ENCODE measurements around the gene RBMS1.

RBMS1 gene

DNA sequence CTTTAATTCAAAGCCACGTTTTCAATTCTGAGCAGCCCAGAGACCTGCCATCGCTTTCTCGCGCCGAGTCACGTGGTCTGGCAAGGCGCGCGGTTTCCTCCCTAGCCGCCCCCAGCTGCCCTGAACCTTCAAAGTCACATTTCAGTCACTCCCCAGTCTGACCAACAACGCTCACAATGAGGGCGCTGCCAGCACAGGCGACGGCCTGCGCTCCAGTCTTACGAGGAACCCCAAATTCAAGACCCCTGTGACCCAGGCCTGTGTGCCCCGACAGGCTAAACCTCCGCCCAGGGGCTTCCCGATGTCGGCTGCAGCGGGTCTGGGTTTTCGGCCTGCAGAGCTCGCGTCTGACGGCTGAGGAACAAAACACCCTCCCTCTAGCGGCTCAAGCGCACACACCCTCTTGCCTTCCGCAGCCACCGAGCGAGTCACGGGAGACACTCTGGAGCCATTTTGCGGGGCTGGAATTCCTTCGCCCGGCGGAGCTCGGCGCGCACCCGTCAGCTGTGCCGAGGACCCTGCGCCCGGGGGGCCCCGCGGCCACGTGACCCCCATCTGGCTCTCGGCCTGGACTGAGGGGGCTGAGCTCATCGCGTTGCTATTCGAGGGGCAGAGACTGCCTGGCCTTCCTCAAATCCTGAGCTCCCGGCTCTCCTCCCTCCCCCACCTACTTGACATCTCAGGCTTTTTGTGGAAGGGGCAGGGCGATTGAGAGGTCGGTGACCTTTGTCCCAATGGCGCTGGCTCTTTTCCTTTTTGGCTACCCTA is 223.6 kb downstream of the RBMS1 start:
- DNase-seq, result peak; percentile 91

- no peak for DNase-seq
These were observed 224.2 kb downstream of the RBMS1 start for GRCh38 chr2:160269365-160269764.

GRCh38 chr2:160268151-160268781 is 225.3 kb downstream of the RBMS1 start:
- no peak for DNase-seq

- DNase-seq, result no peak
These were observed 225.9 kb downstream of the RBMS1 start for GRCh38 chr2:160267692-160268091.

- DNase-seq, result no peak
These were observed 226.6 kb downstream of the RBMS1 start for GRCh38 chr2:160267022-160267421.

GRCh38 chr2:160266037-160266551 is 227.5 kb downstream of the RBMS1 start:
- no peak for DNase-seq

DNA sequence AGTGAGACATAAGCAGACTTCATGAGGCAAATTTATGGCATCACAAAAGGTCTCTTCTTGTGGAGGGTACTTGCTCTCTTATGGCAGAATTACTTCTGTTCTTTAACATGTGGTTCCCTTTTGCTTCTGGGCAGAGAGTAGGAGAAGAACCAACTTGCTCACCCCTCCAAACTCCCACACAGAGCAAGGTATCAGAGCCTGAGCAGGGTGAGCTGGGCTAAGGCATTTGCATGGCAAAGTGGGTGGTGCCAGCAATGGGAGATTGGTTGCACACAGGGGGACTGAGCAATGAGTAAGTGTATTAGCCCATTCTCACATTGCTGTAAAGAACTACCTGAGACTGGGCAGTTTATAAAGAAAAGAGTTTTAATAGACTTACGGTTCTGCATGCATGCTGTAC is 229.3 kb downstream of the RBMS1 start:
- DNase-seq, result no peak

DNA sequence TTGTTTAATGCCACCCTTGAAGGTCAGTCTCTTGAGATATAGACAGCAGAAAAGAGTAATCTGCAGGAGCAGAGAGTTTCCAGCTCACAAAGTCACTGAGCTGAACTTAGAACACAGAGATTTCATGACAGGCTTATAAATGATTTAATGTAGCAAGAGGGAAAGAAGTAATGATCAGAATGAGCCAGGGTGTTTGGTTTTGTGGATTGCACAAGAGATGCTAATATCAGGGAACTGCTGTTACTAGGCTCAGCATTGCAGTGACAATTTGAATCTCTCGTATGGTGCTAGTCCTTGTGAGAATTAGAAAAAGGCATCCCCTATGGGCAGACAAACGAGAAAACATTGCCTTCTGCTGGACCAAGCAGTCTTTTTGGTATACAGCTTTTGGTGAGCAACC is 231.9 kb downstream of the RBMS1 start:
- no peak for DNase-seq

DNA sequence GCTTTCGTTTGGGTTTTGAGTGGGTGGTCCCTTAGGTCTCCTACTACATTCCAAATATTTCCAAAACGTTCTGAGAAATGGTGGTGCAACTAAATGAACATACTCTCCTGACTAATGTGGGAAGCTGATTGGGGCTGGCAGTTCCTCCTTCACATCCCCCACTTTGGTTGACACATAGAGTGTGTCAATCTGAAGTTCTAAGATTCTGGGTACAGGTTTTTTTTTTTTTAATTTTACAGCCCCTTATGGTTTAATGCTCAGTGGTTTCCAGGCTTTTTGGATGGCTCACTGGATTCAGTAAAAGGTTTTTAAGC is 235.2 kb downstream of the RBMS1 start:
- no peak for DNase-seq

- DNase-seq, result no peak
These were observed 235.7 kb downstream of the RBMS1 start for GRCh38 chr2:160257743-160258491.

- no peak for DNase-seq
These were observed 236.4 kb downstream of the RBMS1 start for GRCh38 chr2:160257041-160257742.

- no peak for DNase-seq
These were observed 237.1 kb downstream of the RBMS1 start for GRCh38 chr2:160256507-160256906.

- no peak for DNase-seq
These were observed 238.2 kb downstream of the RBMS1 start for GRCh38 chr2:160255408-160255807.

DNA sequence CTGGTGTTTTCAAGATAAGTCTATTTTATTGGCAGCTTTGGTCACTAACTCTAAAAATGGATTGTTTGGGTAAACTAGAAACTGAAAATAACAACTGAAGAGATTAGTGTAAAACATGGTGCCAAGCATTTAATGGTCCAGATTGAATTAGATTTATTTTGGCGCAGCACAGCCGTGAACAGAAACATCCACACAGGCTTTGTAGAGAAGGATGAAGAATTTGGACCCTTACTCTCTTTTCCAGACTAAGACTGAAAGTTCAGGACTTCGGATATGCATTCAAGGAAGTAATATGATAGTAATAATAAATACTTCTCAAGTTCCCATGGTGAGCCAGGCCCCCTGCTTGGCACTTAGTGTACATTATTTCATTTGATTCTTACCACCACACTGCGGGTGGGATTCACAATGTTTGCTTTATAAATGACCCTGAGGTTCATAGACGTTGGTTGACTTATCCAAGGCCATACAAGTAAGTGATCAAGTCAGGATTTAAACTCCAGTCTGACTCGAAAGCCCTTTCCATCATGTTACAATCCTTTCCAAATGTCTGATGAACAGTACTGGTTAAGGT is 239.3 kb downstream of the RBMS1 start:
- DNase-seq, result no peak

DNA sequence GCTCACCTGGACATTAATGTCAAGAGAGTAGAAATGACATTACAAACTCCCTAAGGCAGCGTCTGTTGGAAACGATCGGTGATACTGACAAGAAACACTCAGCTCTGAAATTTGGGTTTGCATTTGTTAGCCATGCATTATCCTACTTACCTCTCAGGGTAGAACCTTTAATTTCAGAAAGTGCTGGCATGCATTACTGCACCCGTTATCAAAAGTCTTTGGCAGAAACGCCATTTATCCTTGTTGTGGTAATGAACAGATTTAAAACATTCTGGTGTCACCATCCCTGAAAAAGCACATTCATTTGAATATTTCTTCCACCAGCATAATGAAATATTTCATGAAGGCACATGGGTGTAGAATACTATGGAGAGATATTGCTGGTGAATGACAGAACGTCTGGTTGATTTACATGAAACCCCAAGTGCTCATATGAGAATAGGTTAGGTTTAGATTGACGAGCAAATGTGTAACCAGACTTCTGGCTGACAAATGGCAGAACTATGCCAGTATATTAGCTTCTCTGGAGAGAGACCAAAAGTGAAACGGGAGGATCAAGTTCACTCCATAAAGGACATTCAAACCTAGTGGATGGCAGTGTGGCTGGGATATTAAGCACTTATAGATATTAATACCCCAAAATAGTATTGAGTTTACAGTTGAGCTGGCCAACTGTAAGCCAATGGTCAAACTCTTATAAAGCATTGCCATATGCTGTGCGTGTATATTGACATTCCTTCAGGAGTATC is 240.0 kb downstream of the RBMS1 start:
- no peak for DNase-seq

DNA sequence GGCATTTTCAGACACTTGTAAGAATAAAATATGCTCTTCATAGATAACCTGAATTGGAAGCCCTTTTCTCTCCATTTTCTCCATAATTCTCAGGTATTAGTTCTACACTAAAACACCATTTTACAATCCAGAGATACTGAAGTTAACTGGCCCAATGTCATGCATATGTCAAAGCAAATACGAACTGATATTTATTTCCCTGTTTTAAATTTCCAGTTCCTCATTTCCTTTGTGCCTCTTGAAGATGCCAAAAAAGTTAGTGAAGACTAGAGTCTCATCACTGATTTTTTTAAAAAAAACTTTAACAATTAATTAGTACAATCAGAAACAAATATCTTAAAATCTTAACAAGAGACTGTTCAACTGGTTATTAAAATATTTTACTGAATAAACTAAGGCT is 240.7 kb downstream of the RBMS1 start:
- no peak for DNase-seq

DNA sequence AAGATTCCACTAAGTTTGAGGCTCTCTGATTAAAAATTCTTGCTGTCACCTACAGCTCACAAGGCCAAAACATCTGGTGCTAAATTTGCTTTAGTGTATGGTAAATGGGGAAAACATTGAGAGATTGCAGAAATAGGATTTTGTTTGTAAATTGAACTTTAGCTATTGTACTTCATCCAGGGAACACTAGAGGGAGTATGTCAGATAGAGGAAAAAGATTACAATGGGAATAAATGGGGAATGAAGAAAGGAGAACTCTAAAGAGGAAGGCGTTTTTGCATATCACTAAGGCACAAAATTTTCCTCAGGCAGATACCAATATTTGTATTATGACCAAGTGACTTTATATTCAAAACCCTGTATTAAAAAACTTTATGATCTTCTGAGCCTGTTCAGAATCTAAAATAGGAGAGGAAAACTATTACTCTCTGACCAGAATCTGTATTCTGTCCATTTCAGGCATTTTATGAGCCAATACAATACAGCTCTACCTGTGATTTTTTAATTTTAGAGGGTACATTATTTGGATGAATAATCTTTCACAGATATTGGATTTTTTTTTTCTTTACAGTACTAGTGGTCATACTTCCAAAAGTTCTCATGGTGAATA is 241.2 kb downstream of the RBMS1 start:
- DNase-seq, result peak; percentile 64

- DNase-seq, result no peak
These were observed 242.0 kb downstream of the RBMS1 start for GRCh38 chr2:160251569-160251968.

GRCh38 chr2:160249876-160250275 is 243.7 kb downstream of the RBMS1 start:
- no peak for DNase-seq

DNA sequence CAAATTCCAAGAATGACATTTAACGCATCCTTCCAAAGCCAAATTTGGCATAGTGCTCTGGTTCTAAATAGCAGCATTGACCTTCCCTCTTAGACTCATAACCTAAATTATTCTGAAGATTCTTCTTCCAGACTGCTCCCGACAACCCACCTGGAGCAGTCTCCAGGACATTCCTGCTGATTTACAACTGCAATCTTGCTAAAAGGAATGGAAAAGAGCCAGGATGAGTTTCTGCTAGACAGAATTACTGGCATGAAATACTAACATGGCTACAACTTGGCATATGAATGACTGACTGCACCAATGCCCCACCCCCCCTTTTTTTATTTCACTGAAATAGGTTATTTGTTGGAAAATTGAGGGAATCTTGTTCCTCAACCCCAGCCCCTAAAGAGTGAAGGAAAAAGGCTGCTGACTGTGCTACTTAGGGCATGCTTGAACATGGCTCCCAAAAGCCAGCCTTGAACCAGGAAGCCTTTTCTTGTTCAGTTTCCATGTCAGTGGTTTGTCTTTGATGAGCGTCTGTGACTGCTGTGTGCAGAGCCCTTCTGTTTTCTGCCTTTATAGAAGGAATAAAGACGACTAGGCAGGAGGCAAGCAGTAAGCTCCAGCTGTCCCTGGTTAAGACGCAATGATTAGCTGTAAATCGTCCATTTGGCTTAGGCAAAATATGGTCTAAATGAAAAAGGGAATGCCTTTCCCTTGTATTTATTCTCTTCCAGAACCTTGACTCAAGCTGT is 246.1 kb downstream of the RBMS1 start:
- DNase-seq, result no peak

DNA sequence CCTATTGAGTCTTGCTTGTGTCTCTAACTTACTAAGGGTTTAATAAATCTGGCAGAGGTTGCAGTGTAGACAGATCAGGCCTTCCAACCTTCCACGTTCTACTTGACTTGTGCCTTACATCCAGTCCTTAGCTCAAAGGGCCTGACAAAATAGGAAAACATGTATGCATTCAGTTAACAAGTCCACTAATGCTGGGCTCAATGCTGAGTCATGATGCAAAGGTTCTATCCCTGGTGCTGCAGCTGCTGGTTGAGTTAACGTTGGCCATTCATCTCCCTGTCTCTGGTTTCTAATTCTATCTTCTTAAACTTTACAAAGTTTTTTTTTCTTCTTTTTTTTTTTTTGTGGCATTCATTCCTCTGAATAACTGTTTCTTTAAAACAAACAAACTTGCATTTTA is 247.3 kb downstream of the RBMS1 start:
- DNase-seq, result no peak
